Measurements from ENCODE around the gene RPL13A.
A peak's percentile ranks its signal among the peaks of the same experiment; 100 is the strongest.

RPL13A gene

DNA sequence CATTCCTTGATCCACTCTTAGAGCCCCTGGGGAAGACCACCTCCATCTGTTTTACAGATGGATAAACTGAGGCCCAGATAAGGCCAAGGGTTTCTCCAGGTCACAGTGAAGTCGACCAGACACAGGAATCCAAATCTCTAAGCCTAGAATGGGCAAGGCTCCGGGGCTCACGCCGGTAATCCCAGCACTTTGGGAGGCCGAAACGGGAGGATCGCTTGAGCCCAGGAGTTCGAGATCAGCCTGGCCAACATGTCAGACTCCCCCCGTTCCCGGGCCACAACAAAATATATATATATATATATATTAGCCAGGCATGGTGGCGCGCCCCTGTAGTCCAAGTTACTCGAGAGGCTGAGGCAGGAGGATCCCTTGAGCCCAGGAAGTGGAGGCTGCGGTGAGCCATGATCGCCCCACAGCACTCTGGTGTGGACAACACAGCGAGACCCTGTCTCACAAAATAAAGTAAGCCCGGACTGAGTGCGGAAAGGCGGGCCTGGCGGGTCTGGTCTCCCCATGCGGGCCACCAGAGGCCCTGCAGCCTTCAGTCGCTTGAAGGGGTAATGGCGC, 615 bp upstream of the RPL13A start:
- Histone ChIP-seq H3K4me3 (ENCODE audit: low read depth, low read length) (no peak overlapping the region), H3K27me3 (no peaks in the 10 kb centered on the region), H3K4me1 (peaks cover 14% of the 10 kb centered on the region; the same call in 1 of the 2 replicates), H3K36me3 (peaks cover 43% of the 10 kb centered on the region), H3K9me3 (no peaks in the 10 kb centered on the region)
- TF ChIP-seq, protein P1, sequence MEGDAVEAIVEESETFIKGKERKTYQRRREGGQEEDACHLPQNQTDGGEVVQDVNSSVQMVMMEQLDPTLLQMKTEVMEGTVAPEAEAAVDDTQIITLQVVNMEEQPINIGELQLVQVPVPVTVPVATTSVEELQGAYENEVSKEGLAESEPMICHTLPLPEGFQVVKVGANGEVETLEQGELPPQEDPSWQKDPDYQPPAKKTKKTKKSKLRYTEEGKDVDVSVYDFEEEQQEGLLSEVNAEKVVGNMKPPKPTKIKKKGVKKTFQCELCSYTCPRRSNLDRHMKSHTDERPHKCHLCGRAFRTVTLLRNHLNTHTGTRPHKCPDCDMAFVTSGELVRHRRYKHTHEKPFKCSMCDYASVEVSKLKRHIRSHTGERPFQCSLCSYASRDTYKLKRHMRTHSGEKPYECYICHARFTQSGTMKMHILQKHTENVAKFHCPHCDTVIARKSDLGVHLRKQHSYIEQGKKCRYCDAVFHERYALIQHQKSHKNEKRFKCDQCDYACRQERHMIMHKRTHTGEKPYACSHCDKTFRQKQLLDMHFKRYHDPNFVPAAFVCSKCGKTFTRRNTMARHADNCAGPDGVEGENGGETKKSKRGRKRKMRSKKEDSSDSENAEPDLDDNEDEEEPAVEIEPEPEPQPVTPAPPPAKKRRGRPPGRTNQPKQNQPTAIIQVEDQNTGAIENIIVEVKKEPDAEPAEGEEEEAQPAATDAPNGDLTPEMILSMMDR (IDR thresholded peaks at IDR 0.05; ENCODE audit: low read depth, low read length) = no peak
- no peak for DNase-seq

DNA sequence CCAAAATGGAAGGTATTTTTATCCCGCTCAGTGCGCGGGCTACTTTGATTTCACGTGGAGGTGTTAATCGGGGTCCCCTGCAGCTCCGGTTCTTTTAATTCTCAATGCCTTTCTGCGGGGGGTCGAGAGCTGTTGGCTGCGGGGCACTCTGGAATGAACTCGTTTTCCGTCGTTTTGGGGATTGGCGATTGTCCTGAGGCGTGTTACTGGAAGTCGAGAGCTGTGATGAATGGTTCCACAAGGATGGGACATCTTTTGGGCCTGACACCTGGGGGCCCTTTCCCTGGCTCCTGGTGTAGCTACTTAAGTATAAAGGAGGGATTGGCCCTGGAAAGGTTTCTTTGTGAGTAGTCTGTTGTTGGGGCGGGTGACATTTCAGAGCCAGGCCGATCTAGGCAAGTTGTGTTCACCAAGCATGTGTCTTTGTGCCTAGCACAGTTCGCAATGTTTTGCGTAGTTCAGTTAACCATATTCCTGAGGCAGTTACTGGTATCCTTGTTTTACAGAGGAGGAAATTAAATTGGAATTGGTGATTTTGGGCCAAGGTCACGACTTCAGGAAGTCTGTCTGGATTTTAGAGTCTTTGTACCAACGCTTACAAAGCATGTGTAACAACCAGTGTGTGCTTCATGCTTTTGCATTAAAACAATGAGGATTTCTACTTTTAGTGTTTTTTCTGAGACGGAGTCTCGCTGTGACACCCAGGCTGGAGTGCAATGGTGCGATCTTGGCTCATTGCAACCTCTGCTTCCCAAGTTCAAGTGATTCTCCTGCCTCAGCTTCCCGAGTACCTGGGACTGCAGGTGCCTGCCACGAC, 846 bp downstream of the RPL13A start:
- Histone ChIP-seq H3K4me3 (ENCODE audit: low read depth, low read length) (peak overlapping the region; percentile 94), H3K27me3 (no peaks in the 10 kb centered on the region; the same call in none of the 2 replicates), H3K9me3 (no peaks in the 10 kb centered on the region), H3K36me3 (peaks cover 57% of the 10 kb centered on the region), H3K4me1 (peaks cover 14% of the 10 kb centered on the region; the same call in 1 of the 2 replicates)
- no peak for DNase-seq
- TF ChIP-seq, protein P1 (IDR thresholded peaks at IDR 0.05; ENCODE audit: low read depth, low read length) = no peak

- peaks cover 14% of the 10 kb centered on the region; the same call in 1 of the 2 replicates for H3K4me1 ChIP-seq
- H3K36me3 ChIP-seq = peaks cover 59% of the 10 kb centered on the region
Measured at GRCh38 chr19:49488863-49489537, 1.6 kb downstream of the RPL13A start.

GRCh38 chr19:49489601-49490167, 2.3 kb downstream of the RPL13A start:
- peak; percentile 78 for DNase-seq
- Histone ChIP-seq H3K27me3 (no peaks in the 10 kb centered on the region; the same call in none of the 2 replicates), H3K9me3 (no peaks in the 10 kb centered on the region), H3K4me3 (ENCODE audit: low read depth, low read length) (peak overlapping the region; percentile 94), H3K4me1 (peaks cover 14% of the 10 kb centered on the region; the same call in 1 of the 2 replicates), H3K36me3 (peaks cover 59% of the 10 kb centered on the region)
- TF ChIP-seq, protein P1 (IDR thresholded peaks at IDR 0.05; ENCODE audit: low read depth, low read length) = peak; percentile 66

More at GRCh38 chr19:49488863-49489537, 1.6 kb downstream of the RPL13A start:
- no peak for DNase-seq
- H3K4me3 ChIP-seq (ENCODE audit: low read depth, low read length) = peak overlapping the region; percentile 94
- TF ChIP-seq, protein P1 (IDR thresholded peaks at IDR 0.05; ENCODE audit: low read depth, low read length) = no peak
- no peaks in the 10 kb centered on the region for H3K9me3 ChIP-seq
- H3K27me3 ChIP-seq = no peaks in the 10 kb centered on the region; the same call in none of the 2 replicates

GRCh38 chr19:49490287-49491029, 3.0 kb downstream of the RPL13A start:
- peak overlapping the region; percentile 94 for H3K4me3 ChIP-seq (ENCODE audit: low read depth, low read length)
- H3K9me3 ChIP-seq = no peaks in the 10 kb centered on the region
- H3K27me3 ChIP-seq = no peaks in the 10 kb centered on the region; the same call in none of the 2 replicates
- peaks cover 59% of the 10 kb centered on the region for H3K36me3 ChIP-seq
- H3K4me1 ChIP-seq = peaks cover 14% of the 10 kb centered on the region; the same call in 1 of the 2 replicates
- no peak for DNase-seq
- TF ChIP-seq, protein P1 (IDR thresholded peaks at IDR 0.05; ENCODE audit: low read depth, low read length) = no peak

Data from BE2C (cell line).